NCI-H226 (cell line): ENCODE results near the gene C10orf71.

Experiments
- DNase-seq: peaks from one replicate; pipeline ENCODE4 v3.0.0-alpha.2; 2015

The C10orf71 gene

GRCh38 chr10:49294731-49295130, 4.2 kb upstream of the C10orf71 start:
- DNase-seq, result no peak

DNA sequence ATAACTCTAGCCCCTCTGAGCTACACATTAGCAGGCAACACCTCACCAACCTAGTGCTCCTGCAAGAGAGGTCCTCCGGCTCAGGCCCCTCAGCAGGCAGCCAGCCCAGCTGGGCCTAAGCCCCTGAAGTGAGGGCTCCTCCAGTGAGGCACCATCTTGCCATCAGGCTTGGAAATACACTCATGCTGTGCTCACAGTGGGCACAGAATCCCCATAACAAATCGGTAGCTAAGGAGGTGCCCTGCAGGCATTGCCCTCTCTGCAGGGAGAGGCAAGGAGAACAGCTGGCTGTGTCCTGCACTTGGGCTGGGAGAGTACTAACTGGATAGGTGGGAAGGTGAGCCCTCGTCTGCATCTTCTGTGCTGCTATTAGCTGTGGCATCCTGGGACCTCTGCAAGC, 3.7 kb upstream of the C10orf71 start:
- DNase-seq, result no peak

DNA sequence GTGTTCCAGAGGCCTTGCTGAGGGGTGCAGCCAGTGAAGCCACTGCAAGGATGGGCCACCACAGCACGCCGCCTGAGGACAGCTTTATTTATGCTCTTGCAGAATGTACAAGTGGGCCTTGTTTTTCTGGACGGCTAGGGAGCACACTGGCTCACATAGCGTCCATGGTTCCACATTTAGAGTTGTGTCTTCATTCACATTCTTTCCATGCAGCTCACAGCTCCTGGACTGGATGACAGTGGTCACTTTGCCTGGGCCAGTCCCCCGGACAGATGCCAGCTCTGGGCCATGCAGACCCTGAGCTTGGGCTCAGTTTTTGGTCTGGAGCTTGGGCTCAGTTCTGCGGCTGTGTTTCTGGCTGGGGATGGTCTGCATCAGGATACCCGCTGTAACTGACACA, 2.6 kb upstream of the C10orf71 start:
- DNase-seq, result no peak

DNA sequence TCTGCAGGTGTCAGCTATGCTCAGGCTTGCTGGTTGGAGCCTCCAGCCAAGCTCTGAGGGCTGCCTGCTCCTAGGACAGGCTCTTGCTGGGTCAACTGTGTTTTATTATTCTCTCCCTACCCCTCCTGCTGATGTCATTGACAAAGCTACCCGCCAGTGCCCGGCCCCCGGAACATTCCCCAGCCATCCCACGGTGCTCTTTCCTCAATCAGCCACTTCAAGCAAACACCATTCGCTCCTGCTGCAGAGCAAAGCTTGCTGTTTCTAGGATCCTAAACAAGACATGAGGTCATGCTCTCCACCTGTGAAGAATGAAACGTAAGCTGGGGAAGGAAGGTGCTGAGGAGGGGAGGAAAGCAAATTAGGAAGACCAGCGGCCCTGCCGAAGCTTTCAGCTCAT, 2.1 kb upstream of the C10orf71 start:
- DNase-seq, result no peak

DNA sequence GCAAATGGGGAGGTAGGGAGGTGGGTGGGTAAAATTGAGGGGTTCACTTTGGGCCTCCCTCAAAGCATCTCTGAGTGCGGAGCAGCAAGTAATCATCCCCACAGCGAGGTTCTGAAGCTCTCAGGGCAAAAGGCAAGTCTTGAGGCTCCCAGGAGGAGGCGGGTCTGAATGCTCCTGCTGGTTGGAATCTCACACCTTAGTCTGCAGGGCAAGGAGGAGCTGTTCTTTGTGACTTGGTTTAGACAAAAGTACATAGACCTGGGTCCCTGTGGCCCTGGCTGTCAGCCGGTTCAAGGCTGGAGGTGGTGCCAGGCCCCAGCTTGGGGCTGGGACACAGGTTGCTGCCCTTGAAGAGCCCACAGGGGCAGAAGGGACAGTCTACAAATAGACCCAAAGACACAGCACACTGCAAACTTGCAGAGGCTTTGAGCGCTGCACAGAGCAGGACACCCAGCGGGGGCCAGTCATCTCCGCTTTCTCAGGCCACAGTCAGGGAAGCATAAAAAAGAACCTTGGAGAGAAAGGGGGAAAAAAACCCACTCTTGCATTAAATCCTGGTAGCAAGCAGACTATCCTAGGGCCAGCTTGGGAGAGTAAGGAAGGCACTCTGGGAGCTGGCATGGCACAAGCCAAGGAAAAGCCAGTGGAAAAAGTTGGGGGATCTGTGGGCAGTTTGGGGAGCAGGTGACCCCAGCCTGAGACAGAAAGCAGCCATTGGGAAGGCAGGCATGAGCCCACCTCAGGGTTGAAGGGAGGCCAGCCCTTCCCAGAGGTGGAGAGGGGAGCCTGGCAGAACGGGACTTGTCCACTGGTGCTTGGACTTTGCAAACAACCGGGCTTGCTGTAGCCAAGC, 926 bp upstream of the C10orf71 start:
- DNase-seq, result no peak

GRCh38 chr10:49298671-49298982, 343 bp upstream of the C10orf71 start:
- no peak for DNase-seq

- DNase-seq, result no peak
These were observed 808 bp downstream of the C10orf71 start for GRCh38 chr10:49299816-49300139.

DNA sequence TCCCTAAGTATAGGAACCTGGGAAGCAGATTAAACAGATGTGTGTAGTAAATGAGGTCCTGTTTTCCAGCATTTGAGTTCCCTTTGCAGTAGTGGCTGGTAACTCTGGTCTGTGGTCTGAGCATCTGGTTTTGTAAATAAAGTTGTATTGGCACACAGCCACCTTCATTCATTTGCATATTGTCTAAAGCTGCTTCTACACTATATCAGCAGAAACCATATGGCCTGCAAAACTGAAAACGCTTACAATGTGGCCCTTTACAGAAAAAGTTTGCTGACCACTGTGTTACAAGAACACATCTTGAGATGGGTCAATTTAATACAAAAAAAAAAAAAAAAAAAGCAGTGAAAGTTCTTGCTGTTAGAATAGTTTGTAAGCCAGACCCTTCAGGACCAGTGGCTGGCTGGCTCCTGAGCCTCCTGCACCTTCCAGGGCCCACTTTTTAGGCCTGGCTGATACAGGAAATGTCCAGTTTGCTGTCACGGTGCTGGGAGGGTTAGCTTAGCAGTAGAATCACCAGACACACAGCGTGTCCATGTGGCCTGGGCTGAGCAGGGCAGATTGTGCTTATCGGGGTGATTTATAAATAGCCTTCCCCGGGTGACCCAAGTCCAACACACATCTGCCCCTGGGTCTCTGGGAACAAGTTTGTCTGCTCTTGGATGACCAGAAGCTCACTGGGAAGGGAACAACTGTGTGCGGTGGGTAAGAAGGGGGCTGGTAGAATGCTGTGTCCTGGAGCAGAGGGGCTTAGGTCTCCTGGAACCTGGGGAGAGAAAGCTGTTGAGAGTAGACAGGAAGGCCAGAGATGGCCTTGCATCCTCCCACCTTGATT, 1.4 kb downstream of the C10orf71 start:
- no peak for DNase-seq

- DNase-seq, result no peak
These were observed 2.3 kb downstream of the C10orf71 start for GRCh38 chr10:49301302-49301701.

DNA sequence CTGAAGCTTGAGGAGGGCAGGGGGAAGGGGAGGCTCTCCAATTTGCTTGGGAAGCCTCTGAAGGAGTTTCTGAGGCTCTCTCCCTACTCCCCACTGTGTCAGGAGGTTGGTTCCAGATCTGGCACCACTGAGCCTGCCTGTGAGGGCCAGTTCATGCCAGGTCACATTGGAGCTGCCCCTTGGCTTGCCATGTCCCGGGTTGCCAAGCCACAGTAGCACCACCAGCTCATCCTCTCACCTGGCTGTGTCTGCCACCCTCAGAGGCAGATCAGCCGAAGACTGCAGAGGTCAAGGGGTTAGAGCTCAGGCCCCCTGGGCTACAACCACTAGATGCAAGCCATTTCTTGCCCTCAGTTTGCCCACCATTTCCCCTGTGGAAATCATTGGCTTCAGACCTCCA, 3.1 kb downstream of the C10orf71 start:
- DNase-seq, result no peak

DNA sequence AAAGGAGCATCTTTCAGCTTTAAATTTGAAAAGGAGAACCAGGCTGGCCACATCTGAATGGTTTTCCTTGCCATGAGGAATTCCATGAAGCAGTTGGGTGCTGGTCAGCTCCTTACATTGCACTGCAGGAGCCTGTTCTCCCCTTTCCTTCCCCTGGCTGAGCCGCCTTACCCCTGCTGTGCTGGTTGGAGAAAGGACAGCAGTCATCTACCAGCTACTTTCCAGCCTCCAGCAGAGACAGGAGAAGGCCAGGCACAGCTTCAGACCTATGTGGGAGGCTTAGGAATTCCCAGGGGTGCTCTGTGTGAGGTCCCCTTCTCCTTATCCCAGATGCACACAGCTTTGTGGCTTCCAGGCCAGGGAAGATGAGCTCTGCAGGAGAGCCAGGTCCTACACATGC, 4.7 kb downstream of the C10orf71 start:
- DNase-seq, result no peak

DNA sequence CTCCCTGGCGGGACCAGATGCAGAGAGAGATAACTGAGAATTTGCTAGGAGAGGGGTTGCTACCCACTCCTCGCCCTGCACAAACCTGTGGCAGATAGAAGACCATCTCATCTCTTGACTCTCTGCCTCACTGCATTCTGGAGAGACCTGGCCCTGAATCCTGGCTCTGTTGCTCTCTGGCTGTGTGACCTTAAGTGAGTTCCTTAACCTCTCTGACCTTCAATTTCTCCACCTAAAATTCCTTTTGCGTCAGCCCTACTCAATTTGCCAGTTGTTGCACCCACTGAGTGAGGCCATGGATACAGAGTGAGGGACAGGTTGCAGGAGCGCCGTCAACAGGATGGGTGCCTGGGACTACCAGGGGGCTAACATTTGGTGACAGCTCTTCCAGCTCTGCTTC, 5.2 kb downstream of the C10orf71 start:
- no peak for DNase-seq

DNA sequence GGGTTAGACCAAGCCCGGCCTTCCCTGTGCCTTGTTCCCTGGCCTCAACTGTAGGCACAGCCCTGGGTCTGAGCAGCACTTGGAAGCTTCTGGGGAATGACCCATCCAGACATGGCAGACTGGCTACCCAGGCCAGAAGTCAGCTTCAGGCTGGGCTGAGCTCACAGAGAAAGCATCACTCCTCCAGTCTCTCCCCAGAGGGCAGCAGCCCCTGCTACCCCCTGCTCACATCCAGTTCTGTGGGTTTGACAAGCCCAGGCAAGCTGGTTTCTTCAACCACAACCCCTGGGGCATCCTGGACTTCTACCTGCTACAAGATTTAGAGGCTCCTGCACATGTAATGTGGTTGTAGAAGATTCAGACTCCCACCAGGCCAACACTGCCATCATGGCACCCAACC, 9.0 kb downstream of the C10orf71 start:
- no peak for DNase-seq

- no peak for DNase-seq
These were observed 9.9 kb downstream of the C10orf71 start for GRCh38 chr10:49308881-49309280.

GRCh38 chr10:49309691-49310411, 10.9 kb downstream of the C10orf71 start:
- DNase-seq, result no peak

DNA sequence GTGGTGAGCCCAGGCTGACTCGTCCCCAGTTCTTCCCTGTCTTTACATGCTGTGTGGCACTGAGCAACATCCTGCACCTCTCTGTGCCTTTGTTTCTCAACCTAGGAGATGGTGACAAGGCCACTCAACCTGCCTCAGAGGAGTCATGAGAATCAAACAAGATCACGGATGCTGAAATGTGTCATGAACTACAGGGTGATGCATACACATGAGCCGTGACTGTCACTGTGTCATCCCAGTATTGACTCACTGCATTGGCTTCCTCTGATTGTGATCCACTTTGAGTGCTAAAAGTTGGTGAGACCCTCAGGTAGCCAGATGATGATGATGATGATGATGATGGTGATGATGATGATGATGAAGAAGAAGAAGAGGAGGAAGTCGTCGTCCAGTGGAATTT, 11.5 kb downstream of the C10orf71 start:
- DNase-seq, result no peak

DNA sequence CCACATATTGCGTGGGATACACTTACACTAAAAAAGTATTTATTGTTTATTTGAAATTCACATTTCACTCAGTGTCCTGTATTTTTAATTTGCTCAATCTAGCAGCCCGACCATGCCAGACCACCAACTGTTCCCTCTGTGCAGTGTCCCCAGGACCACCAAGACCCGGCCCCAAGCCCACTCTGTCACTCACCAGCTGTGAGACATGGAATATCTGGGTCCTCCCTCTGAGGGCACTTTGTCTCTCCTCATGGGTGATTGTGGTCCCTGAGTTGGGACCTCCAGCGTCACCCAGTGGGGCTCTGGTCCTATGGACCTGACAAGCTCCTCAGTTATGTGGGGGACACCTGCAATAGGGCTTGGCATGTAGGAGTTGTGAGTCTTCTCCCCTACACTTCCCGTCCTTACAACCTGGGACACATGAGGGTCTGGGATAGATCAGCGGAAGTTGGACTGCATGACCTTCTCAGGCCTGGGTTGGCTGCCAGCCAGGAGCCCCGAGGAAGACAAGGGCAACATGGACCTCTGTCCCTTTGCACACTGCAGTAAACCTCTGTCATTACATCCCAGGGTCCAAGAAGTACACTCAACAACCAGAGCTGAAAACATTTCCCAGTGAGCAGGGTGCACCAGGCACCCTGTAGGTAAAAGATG, 12.1 kb downstream of the C10orf71 start:
- no peak for DNase-seq

- DNase-seq, result no peak
These were observed 12.7 kb downstream of the C10orf71 start for GRCh38 chr10:49311555-49312236.

- no peak for DNase-seq
These were observed 13.4 kb downstream of the C10orf71 start for GRCh38 chr10:49312246-49312869.

GRCh38 chr10:49313501-49314070, 14.6 kb downstream of the C10orf71 start:
- DNase-seq, result no peak

GRCh38 chr10:49314806-49315205, 15.8 kb downstream of the C10orf71 start:
- DNase-seq, result no peak

DNA sequence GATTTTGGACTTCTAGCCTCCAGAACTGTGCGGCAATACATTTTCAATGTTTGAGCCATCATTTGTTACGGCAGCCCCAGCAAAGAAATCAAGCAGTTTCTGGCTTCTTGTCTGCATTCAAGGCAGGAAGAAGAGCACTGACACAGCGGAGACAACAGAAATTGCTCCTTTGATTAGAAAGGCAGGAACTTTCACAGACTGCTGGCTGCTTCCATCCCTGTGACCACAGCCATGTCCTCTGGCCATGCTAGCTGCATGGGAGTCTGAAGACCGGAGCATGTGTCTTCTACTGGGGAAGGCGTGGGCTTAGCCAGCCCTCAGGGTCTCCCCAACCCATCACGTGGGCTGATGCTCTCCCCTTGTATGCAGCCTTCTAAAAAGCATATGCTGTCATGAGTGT, 19.1 kb downstream of the C10orf71 start:
- DNase-seq, result no peak
